GM21786 (cell line): ENCODE measurements around the gene RSRC1.
"Not testable (repeated sequence)": the region's sequence is repeated elsewhere in the genome, so short reads cannot be mapped to it uniquely, and the experiment has no call there.

ENCODE experiments used
- ATAC-seq: cut with Tn5 transposase; IDR thresholded peaks from one replicate; pipeline ENCODE4 v1.9.1; 2021; ENCODE audit not compliant: unreplicated experiment

The RSRC1 gene

GRCh38 chr3:158109804-158110657, at the start of gene RSRC1:
Gene RSRC1 (plus strand): TSS chr3:158110089. CDS start chr3:158122105, 12,016 bp downstream.
- peak; percentile 76 for ATAC-seq

- not testable (repeated sequence) for ATAC-seq
Observed at GRCh38 chr3:158065574-158065973, 44.3 kb upstream of the RSRC1 start.

- no peak for ATAC-seq
Observed at GRCh38 chr3:158072790-158073189, 37.1 kb upstream of the RSRC1 start.

- ATAC-seq: no peak
Observed at GRCh38 chr3:158074591-158074990, 35.3 kb upstream of the RSRC1 start.

GRCh38 chr3:158079599-158079998, 30.3 kb upstream of the RSRC1 start:
- no peak for ATAC-seq

GRCh38 chr3:158084651-158085050, 25.2 kb upstream of the RSRC1 start:
- no peak for ATAC-seq

GRCh38 chr3:158085358-158085757, 24.5 kb upstream of the RSRC1 start:
- no peak for ATAC-seq

GRCh38 chr3:158085931-158086330, 24.0 kb upstream of the RSRC1 start:
- ATAC-seq: no peak

- ATAC-seq: no peak
Observed at GRCh38 chr3:158086361-158086760, 23.5 kb upstream of the RSRC1 start.

GRCh38 chr3:158086776-158087175, 23.1 kb upstream of the RSRC1 start:
- no peak for ATAC-seq

- no peak for ATAC-seq
Observed at GRCh38 chr3:158091531-158091930, 18.4 kb upstream of the RSRC1 start.

GRCh38 chr3:158093526-158093925, 16.4 kb upstream of the RSRC1 start:
- no peak for ATAC-seq

- peak; percentile 45 for ATAC-seq
Observed at GRCh38 chr3:158094235-158095110, 15.4 kb upstream of the RSRC1 start.

GRCh38 chr3:158095111-158095813, 14.6 kb upstream of the RSRC1 start:
- ATAC-seq: peak; percentile 14

GRCh38 chr3:158095814-158096704, 13.8 kb upstream of the RSRC1 start:
- no peak for ATAC-seq

- ATAC-seq: no peak
Observed at GRCh38 chr3:158097081-158097592, 12.8 kb upstream of the RSRC1 start.

GRCh38 chr3:158097593-158098308, 12.1 kb upstream of the RSRC1 start:
- ATAC-seq: peak; percentile 82

GRCh38 chr3:158098309-158098639, 11.6 kb upstream of the RSRC1 start:
- ATAC-seq: no peak

- ATAC-seq: no peak
Observed at GRCh38 chr3:158098834-158099424, 11.0 kb upstream of the RSRC1 start.
